Measurements from ENCODE around the gene SNX25. TPM values are rescaled to one million over a fixed set of nuclear protein-coding genes. Genes with fewer than 3 reads are reported as not detected.
A peak's percentile ranks its signal among the peaks of the same experiment; 100 is the strongest.

Gene SNX25
- total RNA-seq: 10 to 100 TPM; 30.1 to 33.5 TPM
- polyA plus RNA-seq (ENCODE audit: insufficient read length in 2 of 2): 10 to 100 TPM; 18.3 to 19.4 TPM
- long read RNA-seq, donor 1: 0 reads
- long read RNA-seq, donor 2: 0 reads
- long read RNA-seq, donor 3: 0 reads
- long read RNA-seq, donor 4, partial matches to known transcripts: 0 of 2 reads
- long read RNA-seq, donor 4, other reads (novel, unspliced or antisense): 0 of 2 reads

DNA sequence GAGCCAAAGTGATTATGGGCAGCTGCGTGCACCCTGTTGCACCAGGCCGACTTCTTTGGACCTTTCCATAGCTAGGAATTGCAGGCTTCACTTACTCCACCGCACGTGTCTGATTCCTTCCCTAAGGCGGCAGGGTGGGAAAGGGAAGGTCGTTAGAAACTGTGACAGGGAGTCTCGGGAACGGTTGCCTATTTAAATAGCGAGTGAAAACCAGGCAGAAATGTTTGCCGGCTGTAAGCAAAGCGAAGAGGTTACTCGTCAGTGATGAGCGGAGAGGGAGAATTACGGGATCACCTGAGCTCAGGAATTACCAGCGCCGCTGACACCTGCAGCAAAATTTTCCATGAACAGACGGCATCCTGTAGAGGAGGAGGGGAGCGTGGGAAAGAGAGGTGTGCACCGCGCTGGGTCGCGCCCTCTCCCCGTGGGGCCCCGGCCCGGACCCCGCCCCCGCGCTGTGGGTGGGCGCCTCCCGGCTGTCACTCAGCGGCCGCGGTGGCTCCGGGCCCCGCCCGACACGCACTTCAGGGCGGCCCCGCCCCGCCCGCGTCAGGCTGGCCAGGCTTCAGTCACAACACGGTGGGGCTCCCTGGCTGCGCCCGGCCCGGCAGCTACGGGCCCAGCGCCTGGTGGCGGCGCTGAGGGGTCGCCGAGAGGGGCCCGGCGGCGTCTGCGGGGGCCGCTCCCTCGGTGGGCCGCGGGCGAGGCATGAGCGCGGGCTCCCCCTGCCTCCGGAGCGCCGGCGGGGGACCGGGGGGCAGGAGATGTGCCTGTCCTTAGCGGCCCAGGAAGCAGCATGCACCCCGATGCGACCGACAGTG lies at the start of gene SNX25:
TSS of gene SNX25 (plus strand) at position 568 of the 821 bp plus-strand sequence. CDS start at position 797, 229 bp downstream.
- Histone ChIP-seq H3K4me1 (ENCODE audit: control insufficient read depth, insufficient read depth, low read length) (peaks cover 15% of the 10 kb centered on the region), H3K4me3 (ENCODE audit: low read depth, low read length) (peak within 1 kb of the TSS; percentile 79), H3K27me3 (ENCODE audit: control insufficient read depth, insufficient read depth, low read length) (no peaks in the 10 kb centered on the region), H3K9me3 (ENCODE audit: control insufficient read depth, insufficient read depth, low read length) (no peaks in the 10 kb centered on the region), H3K27ac (ENCODE audit: low read depth, low read length) (peak within 1 kb of the TSS; percentile 82), H3K36me3 (ENCODE audit: control insufficient read depth, insufficient read depth, low read length) (no peaks in the 10 kb centered on the region)
- DNase-seq (ENCODE audit: low read depth in 4 of 6, low spot score in 6 of 6): peak in 5 of 6 donors; percentile 49 to 92 (median 68)
- under 1% methylated on average over 70 of the region's 72 CpGs for WGBS (ENCODE audit: insufficient coverage)

GRCh38 chr4:185165605-185166063 lies 43.8 kb upstream of the SNX25 start:
- Histone ChIP-seq H3K27ac (ENCODE audit: low read depth, low read length) (no peak overlapping the region), H3K36me3 (ENCODE audit: control insufficient read depth, insufficient read depth, low read length) (peaks cover 7% of the 10 kb centered on the region), H3K4me1 (ENCODE audit: control insufficient read depth, insufficient read depth, low read length) (no peaks in the 10 kb centered on the region), H3K27me3 (ENCODE audit: control insufficient read depth, insufficient read depth, low read length) (no peaks in the 10 kb centered on the region), H3K9me3 (ENCODE audit: control insufficient read depth, insufficient read depth, low read length) (no peaks in the 10 kb centered on the region), H3K4me3 (ENCODE audit: low read depth, low read length) (no peak overlapping the region)
- DNase-seq (ENCODE audit: low read depth in 4 of 6, low spot score in 6 of 6): no peak
- 86% methylated on average over 1 of the region's 2 CpGs for WGBS (ENCODE audit: insufficient coverage)

DNA sequence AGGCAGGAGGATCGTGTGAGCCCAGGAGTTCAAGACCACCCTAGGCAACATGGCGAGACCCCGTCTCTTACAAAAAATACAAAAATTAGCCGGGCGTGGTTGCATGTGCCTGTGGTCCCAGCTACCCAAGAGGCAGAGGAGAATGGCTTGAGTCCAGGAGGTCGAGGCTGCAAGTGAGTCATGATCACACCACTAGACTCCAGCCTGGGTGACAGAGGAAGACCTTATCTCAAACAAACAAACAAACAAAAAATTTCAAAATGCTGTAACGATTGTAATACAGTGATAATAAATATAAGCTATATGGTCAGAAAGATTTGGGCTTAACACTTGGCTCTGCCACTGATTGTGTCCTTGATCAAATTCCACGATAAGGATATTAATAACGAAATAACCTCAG lies 42.2 kb upstream of the SNX25 start:
- H3K4me3 ChIP-seq (ENCODE audit: low read depth, low read length): no peak overlapping the region
- H3K9me3 ChIP-seq (ENCODE audit: control insufficient read depth, insufficient read depth, low read length): no peaks in the 10 kb centered on the region
- no peak overlapping the region for H3K27ac ChIP-seq (ENCODE audit: low read depth, low read length)
- no peak for DNase-seq (ENCODE audit: low read depth in 4 of 6, low spot score in 6 of 6)
- H3K27me3 ChIP-seq (ENCODE audit: control insufficient read depth, insufficient read depth, low read length): no peaks in the 10 kb centered on the region
- H3K4me1 ChIP-seq (ENCODE audit: control insufficient read depth, insufficient read depth, low read length): no peaks in the 10 kb centered on the region
- peaks cover 7% of the 10 kb centered on the region for H3K36me3 ChIP-seq (ENCODE audit: control insufficient read depth, insufficient read depth, low read length)
- 98% methylated on average over 5 of the region's 9 CpGs for WGBS (ENCODE audit: insufficient coverage)

DNA sequence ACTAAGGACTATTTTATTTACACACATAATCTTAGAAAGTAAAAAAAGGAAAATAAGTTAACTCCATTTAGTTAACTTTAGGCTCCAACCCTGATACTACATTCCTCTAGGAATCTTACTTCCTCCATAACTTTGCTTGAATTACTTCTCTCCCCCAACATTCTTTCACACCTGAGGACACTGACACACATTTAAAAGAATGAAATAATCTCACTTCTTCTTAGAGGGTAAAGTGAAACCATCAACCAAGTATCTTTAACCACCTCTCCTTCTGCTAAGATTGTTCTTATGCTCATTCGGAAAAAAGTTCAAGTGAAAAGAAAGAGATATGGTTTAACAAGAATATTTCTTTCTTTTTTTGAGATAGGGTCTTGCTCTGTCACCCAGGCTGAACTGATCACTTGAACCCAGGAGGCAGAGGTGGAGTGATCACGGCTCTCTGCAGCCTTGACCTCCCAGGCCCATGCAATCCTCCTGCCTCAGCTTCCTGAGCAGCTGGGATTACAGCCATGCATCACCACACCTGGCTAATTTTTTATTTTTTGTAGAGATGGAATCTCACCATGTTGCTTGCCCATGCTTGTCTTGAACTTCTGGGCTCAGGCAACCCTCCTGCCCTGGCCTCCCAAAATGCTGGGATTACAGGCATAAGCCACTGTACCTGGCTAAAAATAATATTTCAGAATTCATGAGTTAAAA lies 37.9 kb upstream of the SNX25 start:
- Histone ChIP-seq H3K27ac (ENCODE audit: low read depth, low read length) (no peak overlapping the region), H3K4me1 (ENCODE audit: control insufficient read depth, insufficient read depth, low read length) (peaks cover 2% of the 10 kb centered on the region), H3K9me3 (ENCODE audit: control insufficient read depth, insufficient read depth, low read length) (no peaks in the 10 kb centered on the region), H3K36me3 (ENCODE audit: control insufficient read depth, insufficient read depth, low read length) (peaks cover 13% of the 10 kb centered on the region), H3K4me3 (ENCODE audit: low read depth, low read length) (no peak overlapping the region), H3K27me3 (ENCODE audit: control insufficient read depth, insufficient read depth, low read length) (no peaks in the 10 kb centered on the region)
- WGBS (ENCODE audit: insufficient coverage): no CpG with 5 or more reads among the region's 2 CpGs
- DNase-seq (ENCODE audit: low read depth in 4 of 6, low spot score in 6 of 6): no peak

DNA sequence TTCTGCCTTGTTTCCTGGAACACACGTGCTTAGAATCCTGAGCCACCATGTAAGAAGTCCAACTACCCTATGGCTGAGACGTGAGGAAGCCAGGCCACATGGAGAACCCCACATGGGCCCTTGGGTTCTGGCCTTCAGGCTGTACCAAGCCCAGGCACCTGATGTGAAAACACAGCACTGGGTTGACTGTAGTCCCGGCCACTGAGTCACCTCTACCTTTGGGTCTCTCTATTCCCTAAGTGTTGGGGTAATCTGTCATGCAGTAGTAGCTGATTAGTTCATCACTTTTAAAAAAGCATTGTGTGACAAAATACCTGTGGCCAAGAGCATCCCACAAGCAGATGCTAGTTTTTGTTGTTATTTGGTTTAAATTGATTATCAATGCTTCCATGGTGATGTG lies 29.9 kb upstream of the SNX25 start:
- Histone ChIP-seq H3K27ac (ENCODE audit: low read depth, low read length) (no peak overlapping the region), H3K4me3 (ENCODE audit: low read depth, low read length) (no peak overlapping the region), H3K9me3 (ENCODE audit: control insufficient read depth, insufficient read depth, low read length) (no peaks in the 10 kb centered on the region), H3K36me3 (ENCODE audit: control insufficient read depth, insufficient read depth, low read length) (peaks cover 6% of the 10 kb centered on the region), H3K27me3 (ENCODE audit: control insufficient read depth, insufficient read depth, low read length) (no peaks in the 10 kb centered on the region), H3K4me1 (ENCODE audit: control insufficient read depth, insufficient read depth, low read length) (no peaks in the 10 kb centered on the region)
- 91% methylated on average over 3 of the region's 3 CpGs for WGBS (ENCODE audit: insufficient coverage)
- no peak for DNase-seq (ENCODE audit: low read depth in 4 of 6, low spot score in 6 of 6)

GRCh38 chr4:185182239-185182638 lies 27.2 kb upstream of the SNX25 start:
- no peaks in the 10 kb centered on the region for H3K27me3 ChIP-seq (ENCODE audit: control insufficient read depth, insufficient read depth, low read length)
- no peaks in the 10 kb centered on the region for H3K9me3 ChIP-seq (ENCODE audit: control insufficient read depth, insufficient read depth, low read length)
- H3K36me3 ChIP-seq (ENCODE audit: control insufficient read depth, insufficient read depth, low read length): no peaks in the 10 kb centered on the region
- no peak for DNase-seq (ENCODE audit: low read depth in 4 of 6, low spot score in 6 of 6)
- 68% methylated on average over 2 of the region's 2 CpGs for WGBS (ENCODE audit: insufficient coverage)
- no peak overlapping the region for H3K4me3 ChIP-seq (ENCODE audit: low read depth, low read length)
- H3K4me1 ChIP-seq (ENCODE audit: control insufficient read depth, insufficient read depth, low read length): no peaks in the 10 kb centered on the region
- no peak overlapping the region for H3K27ac ChIP-seq (ENCODE audit: low read depth, low read length)

- WGBS (ENCODE audit: insufficient coverage): 60% methylated on average over 2 of the region's 6 CpGs
- H3K27ac ChIP-seq (ENCODE audit: low read depth, low read length): no peak overlapping the region
- no peaks in the 10 kb centered on the region for H3K4me1 ChIP-seq (ENCODE audit: control insufficient read depth, insufficient read depth, low read length)
- peaks cover 7% of the 10 kb centered on the region for H3K36me3 ChIP-seq (ENCODE audit: control insufficient read depth, insufficient read depth, low read length)
- no peak overlapping the region for H3K4me3 ChIP-seq (ENCODE audit: low read depth, low read length)
- H3K27me3 ChIP-seq (ENCODE audit: control insufficient read depth, insufficient read depth, low read length): no peaks in the 10 kb centered on the region
- no peaks in the 10 kb centered on the region for H3K9me3 ChIP-seq (ENCODE audit: control insufficient read depth, insufficient read depth, low read length)
- peak; percentile 43 to 96 (median 82) for DNase-seq (ENCODE audit: low read depth in 4 of 6, low spot score in 6 of 6)
Measured at GRCh38 chr4:185183622-185184281, 25.6 kb upstream of the SNX25 start.

DNA sequence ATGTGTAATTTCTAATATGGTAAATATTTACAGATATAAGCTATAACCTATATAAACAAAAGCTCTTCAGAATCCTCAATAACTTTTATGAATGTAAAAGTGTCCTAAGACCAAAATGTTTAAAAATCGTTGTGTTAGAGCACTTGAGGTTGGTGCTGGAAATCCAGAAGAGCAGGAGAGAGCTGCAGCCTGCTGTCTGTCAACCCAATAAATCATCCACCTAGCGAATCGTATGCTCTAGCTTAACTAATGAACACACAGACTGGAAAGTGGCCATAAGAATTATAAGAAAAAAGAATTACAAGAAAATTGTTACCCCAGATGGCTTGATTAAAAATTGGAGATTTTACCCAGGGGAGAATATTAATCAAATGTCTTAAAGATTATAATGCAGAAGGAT lies 22.6 kb upstream of the SNX25 start:
- Histone ChIP-seq H3K36me3 (ENCODE audit: control insufficient read depth, insufficient read depth, low read length) (peaks cover 10% of the 10 kb centered on the region), H3K4me3 (ENCODE audit: low read depth, low read length) (no peak overlapping the region), H3K4me1 (ENCODE audit: control insufficient read depth, insufficient read depth, low read length) (no peaks in the 10 kb centered on the region), H3K9me3 (ENCODE audit: control insufficient read depth, insufficient read depth, low read length) (no peaks in the 10 kb centered on the region), H3K27me3 (ENCODE audit: control insufficient read depth, insufficient read depth, low read length) (no peaks in the 10 kb centered on the region), H3K27ac (ENCODE audit: low read depth, low read length) (no peak overlapping the region)
- no CpG with 5 or more reads among the region's 3 CpGs for WGBS (ENCODE audit: insufficient coverage)
- DNase-seq (ENCODE audit: low read depth in 4 of 6, low spot score in 6 of 6): peak in 1 of 6 donors; percentile 21

DNA sequence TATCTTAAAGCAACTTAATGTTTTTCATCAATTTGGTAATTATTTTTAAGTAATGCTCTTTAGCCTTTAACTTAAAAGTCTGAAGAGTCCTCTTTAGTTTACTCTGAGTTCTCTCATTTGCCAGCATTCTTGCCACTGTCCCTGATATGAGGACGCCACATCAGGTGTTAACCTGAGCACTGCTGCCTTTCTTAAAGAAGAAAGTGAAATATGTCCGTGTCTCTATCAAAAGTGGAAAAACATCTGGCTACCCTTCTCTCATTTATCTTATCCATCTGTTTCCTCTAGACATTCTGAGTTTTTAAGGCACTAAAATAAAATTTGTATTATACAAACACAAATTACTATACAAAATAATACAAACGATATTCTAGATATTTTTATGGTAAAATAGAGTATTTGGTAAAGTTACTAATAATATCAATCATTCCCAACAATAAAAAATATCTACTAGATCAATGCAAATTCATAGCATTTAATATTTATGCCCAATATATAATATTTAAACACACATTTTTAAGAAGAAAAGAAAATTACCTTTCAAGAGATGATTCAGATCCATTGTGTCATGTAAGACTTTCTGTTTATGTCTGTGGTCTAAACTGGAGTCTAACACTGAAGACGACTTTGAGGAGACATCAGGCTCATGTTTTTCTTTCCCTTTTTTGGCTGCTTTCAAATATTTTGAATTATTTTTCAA lies 19.6 kb upstream of the SNX25 start:
- DNase-seq (ENCODE audit: low read depth in 4 of 6, low spot score in 6 of 6): no peak
- Histone ChIP-seq H3K4me1 (ENCODE audit: control insufficient read depth, insufficient read depth, low read length) (no peaks in the 10 kb centered on the region), H3K4me3 (ENCODE audit: low read depth, low read length) (no peak overlapping the region), H3K9me3 (ENCODE audit: control insufficient read depth, insufficient read depth, low read length) (no peaks in the 10 kb centered on the region), H3K36me3 (ENCODE audit: control insufficient read depth, insufficient read depth, low read length) (peaks cover 10% of the 10 kb centered on the region), H3K27me3 (ENCODE audit: control insufficient read depth, insufficient read depth, low read length) (no peaks in the 10 kb centered on the region), H3K27ac (ENCODE audit: low read depth, low read length) (no peak overlapping the region)
- 100% methylated on average over 1 of the region's 4 CpGs for WGBS (ENCODE audit: insufficient coverage)
